Measurements from ENCODE around the gene RAP1GDS1.
"Not testable (repeated sequence)": the region's sequence is repeated elsewhere in the genome, so short reads cannot be mapped to it uniquely, and the experiment has no call there.

The RAP1GDS1 gene

GRCh38 chr4:98406819-98407218 is 145.6 kb downstream of the RAP1GDS1 start:
- Histone ChIP-seq H3K27me3 (replicated peaks; ENCODE audit: control insufficient read depth, insufficient read depth, low read length, poor library complexity, severe bottlenecking) (no peaks in the 10 kb centered on the region), H3K36me3 (ENCODE audit: control insufficient read depth, insufficient read depth, low read length) (no peaks in the 10 kb centered on the region), H3K27ac (ENCODE audit: insufficient read depth, low read length, poor library complexity, severe bottlenecking) (no peak overlapping the region), H3K9me3 (ENCODE audit: control insufficient read depth, low read length) (no peaks in the 10 kb centered on the region), H3K4me1 (ENCODE audit: control insufficient read depth, insufficient read depth, low read length, poor library complexity, severe bottlenecking) (no peaks in the 10 kb centered on the region), H3K4me3 (ENCODE audit: insufficient read depth, low read depth, low read length, poor library complexity, severe bottlenecking) (no peak overlapping the region)
- DNase-seq = no peak

- peaks cover 8% of the 10 kb centered on the region for H3K36me3 ChIP-seq (ENCODE audit: control insufficient read depth, insufficient read depth, low read length)
- no peak overlapping the region for H3K27ac ChIP-seq (ENCODE audit: insufficient read depth, low read length, poor library complexity, severe bottlenecking)
- DNase-seq = no peak
- H3K4me1 ChIP-seq (ENCODE audit: control insufficient read depth, insufficient read depth, low read length, poor library complexity, severe bottlenecking) = no peaks in the 10 kb centered on the region
- no peak overlapping the region for H3K4me3 ChIP-seq (ENCODE audit: insufficient read depth, low read depth, low read length, poor library complexity, severe bottlenecking)
- no peaks in the 10 kb centered on the region for H3K27me3 ChIP-seq (replicated peaks; ENCODE audit: control insufficient read depth, insufficient read depth, low read length, poor library complexity, severe bottlenecking)
- H3K9me3 ChIP-seq (ENCODE audit: control insufficient read depth, low read length) = no peaks in the 10 kb centered on the region
Measured at GRCh38 chr4:98411731-98412130, 150.5 kb downstream of the RAP1GDS1 start.

- DNase-seq = no peak
- no peak overlapping the region for H3K4me3 ChIP-seq (ENCODE audit: insufficient read depth, low read depth, low read length, poor library complexity, severe bottlenecking)
- H3K36me3 ChIP-seq (ENCODE audit: control insufficient read depth, insufficient read depth, low read length) = peaks cover 27% of the 10 kb centered on the region
- no peaks in the 10 kb centered on the region for H3K9me3 ChIP-seq (ENCODE audit: control insufficient read depth, low read length)
- no peaks in the 10 kb centered on the region for H3K4me1 ChIP-seq (ENCODE audit: control insufficient read depth, insufficient read depth, low read length, poor library complexity, severe bottlenecking)
- no peak overlapping the region for H3K27ac ChIP-seq (ENCODE audit: insufficient read depth, low read length, poor library complexity, severe bottlenecking)
- no peaks in the 10 kb centered on the region for H3K27me3 ChIP-seq (replicated peaks; ENCODE audit: control insufficient read depth, insufficient read depth, low read length, poor library complexity, severe bottlenecking)
Measured at GRCh38 chr4:98416844-98417243, 155.7 kb downstream of the RAP1GDS1 start.

- H3K27me3 ChIP-seq (replicated peaks; ENCODE audit: control insufficient read depth, insufficient read depth, low read length, poor library complexity, severe bottlenecking); H3K9me3 ChIP-seq (ENCODE audit: control insufficient read depth, low read length); H3K27ac ChIP-seq (ENCODE audit: insufficient read depth, low read length, poor library complexity, severe bottlenecking); DNase-seq; H3K4me1 ChIP-seq (ENCODE audit: control insufficient read depth, insufficient read depth, low read length, poor library complexity, severe bottlenecking); H3K4me3 ChIP-seq (ENCODE audit: insufficient read depth, low read depth, low read length, poor library complexity, severe bottlenecking): not testable (repeated sequence)
- H3K36me3 ChIP-seq (ENCODE audit: control insufficient read depth, insufficient read depth, low read length) = peaks cover 29% of the 10 kb centered on the region
Measured at GRCh38 chr4:98420151-98420550, 159.0 kb downstream of the RAP1GDS1 start.

- Histone ChIP-seq H3K4me1 (ENCODE audit: control insufficient read depth, insufficient read depth, low read length, poor library complexity, severe bottlenecking) (no peaks in the 10 kb centered on the region), H3K27ac (ENCODE audit: insufficient read depth, low read length, poor library complexity, severe bottlenecking) (no peak overlapping the region), H3K9me3 (ENCODE audit: control insufficient read depth, low read length) (no peaks in the 10 kb centered on the region), H3K27me3 (replicated peaks; ENCODE audit: control insufficient read depth, insufficient read depth, low read length, poor library complexity, severe bottlenecking) (no peaks in the 10 kb centered on the region), H3K4me3 (ENCODE audit: insufficient read depth, low read depth, low read length, poor library complexity, severe bottlenecking) (no peak overlapping the region), H3K36me3 (ENCODE audit: control insufficient read depth, insufficient read depth, low read length) (peaks cover 29% of the 10 kb centered on the region)
- DNase-seq = no peak
Measured at GRCh38 chr4:98421111-98421510, 159.9 kb downstream of the RAP1GDS1 start.

- H3K36me3 ChIP-seq (ENCODE audit: control insufficient read depth, insufficient read depth, low read length) = peaks cover 24% of the 10 kb centered on the region
- DNase-seq = no peak
Measured at GRCh38 chr4:98423009-98423408, 161.8 kb downstream of the RAP1GDS1 start.

GRCh38 chr4:98430708-98431403 is 169.7 kb downstream of the RAP1GDS1 start:
- H3K27me3 ChIP-seq (replicated peaks; ENCODE audit: control insufficient read depth, insufficient read depth, low read length, poor library complexity, severe bottlenecking) = no peaks in the 10 kb centered on the region
- peaks cover 7% of the 10 kb centered on the region for H3K36me3 ChIP-seq (ENCODE audit: control insufficient read depth, insufficient read depth, low read length)
- DNase-seq = no peak
- no peak overlapping the region for H3K27ac ChIP-seq (ENCODE audit: insufficient read depth, low read length, poor library complexity, severe bottlenecking)
- no peaks in the 10 kb centered on the region for H3K9me3 ChIP-seq (ENCODE audit: control insufficient read depth, low read length)
- H3K4me1 ChIP-seq (ENCODE audit: control insufficient read depth, insufficient read depth, low read length, poor library complexity, severe bottlenecking) = no peaks in the 10 kb centered on the region
- no peak overlapping the region for H3K4me3 ChIP-seq (ENCODE audit: insufficient read depth, low read depth, low read length, poor library complexity, severe bottlenecking)

More at GRCh38 chr4:98423009-98423408, 161.8 kb downstream of the RAP1GDS1 start:
- Histone ChIP-seq H3K27me3 (replicated peaks; ENCODE audit: control insufficient read depth, insufficient read depth, low read length, poor library complexity, severe bottlenecking) (no peaks in the 10 kb centered on the region), H3K4me1 (ENCODE audit: control insufficient read depth, insufficient read depth, low read length, poor library complexity, severe bottlenecking) (no peaks in the 10 kb centered on the region), H3K27ac (ENCODE audit: insufficient read depth, low read length, poor library complexity, severe bottlenecking) (no peak overlapping the region), H3K4me3 (ENCODE audit: insufficient read depth, low read depth, low read length, poor library complexity, severe bottlenecking) (no peak overlapping the region), H3K9me3 (ENCODE audit: control insufficient read depth, low read length) (no peaks in the 10 kb centered on the region)

- Histone ChIP-seq H3K4me1 (ENCODE audit: control insufficient read depth, insufficient read depth, low read length, poor library complexity, severe bottlenecking) (no peaks in the 10 kb centered on the region), H3K4me3 (ENCODE audit: insufficient read depth, low read depth, low read length, poor library complexity, severe bottlenecking) (no peak overlapping the region), H3K27ac (ENCODE audit: insufficient read depth, low read length, poor library complexity, severe bottlenecking) (no peak overlapping the region), H3K36me3 (ENCODE audit: control insufficient read depth, insufficient read depth, low read length) (peaks cover 17% of the 10 kb centered on the region), H3K9me3 (ENCODE audit: control insufficient read depth, low read length) (no peaks in the 10 kb centered on the region), H3K27me3 (replicated peaks; ENCODE audit: control insufficient read depth, insufficient read depth, low read length, poor library complexity, severe bottlenecking) (no peaks in the 10 kb centered on the region)
- no peak for DNase-seq
Measured at GRCh38 chr4:98433691-98434090, 172.5 kb downstream of the RAP1GDS1 start.

- no peaks in the 10 kb centered on the region for H3K27me3 ChIP-seq (replicated peaks; ENCODE audit: control insufficient read depth, insufficient read depth, low read length, poor library complexity, severe bottlenecking)
- H3K4me3 ChIP-seq (ENCODE audit: insufficient read depth, low read depth, low read length, poor library complexity, severe bottlenecking) = no peak overlapping the region
- H3K36me3 ChIP-seq (ENCODE audit: control insufficient read depth, insufficient read depth, low read length) = peaks cover 20% of the 10 kb centered on the region
- DNase-seq = no peak
- no peaks in the 10 kb centered on the region for H3K9me3 ChIP-seq (ENCODE audit: control insufficient read depth, low read length)
- no peaks in the 10 kb centered on the region for H3K4me1 ChIP-seq (ENCODE audit: control insufficient read depth, insufficient read depth, low read length, poor library complexity, severe bottlenecking)
- no peak overlapping the region for H3K27ac ChIP-seq (ENCODE audit: insufficient read depth, low read length, poor library complexity, severe bottlenecking)
Measured at GRCh38 chr4:98434816-98435215, 173.6 kb downstream of the RAP1GDS1 start.

GRCh38 chr4:98444371-98444770 is 183.2 kb downstream of the RAP1GDS1 start:
- Histone ChIP-seq H3K27ac (ENCODE audit: insufficient read depth, low read length, poor library complexity, severe bottlenecking) (no peak overlapping the region), H3K9me3 (ENCODE audit: control insufficient read depth, low read length) (no peaks in the 10 kb centered on the region), H3K4me1 (ENCODE audit: control insufficient read depth, insufficient read depth, low read length, poor library complexity, severe bottlenecking) (peaks cover 30% of the 10 kb centered on the region), H3K27me3 (replicated peaks; ENCODE audit: control insufficient read depth, insufficient read depth, low read length, poor library complexity, severe bottlenecking) (no peaks in the 10 kb centered on the region), H3K4me3 (ENCODE audit: insufficient read depth, low read depth, low read length, poor library complexity, severe bottlenecking) (no peak overlapping the region), H3K36me3 (ENCODE audit: control insufficient read depth, insufficient read depth, low read length) (peaks cover 26% of the 10 kb centered on the region)
- no peak for DNase-seq

Data from effector memory CD4-positive, alpha-beta T cell (primary cell).